SJCRH30 (cell line): ENCODE results near the gene NFIB. TPM values are rescaled to one million over a fixed set of nuclear protein-coding genes. Genes with fewer than 3 reads are reported as not detected.

Experiments used
- DNase-seq, 2 experiments: peaks; one replicate each; pipeline ENCODE4 v3.0.0-alpha.2; 2015 to 2020
- H3K27ac ChIP-seq: fragments of 250-450 bp; sonication (Bioruptor Pico); 2 replicates; pipeline ENCODE4 v1.5.1; 2020; ENCODE audit warnings: mild to moderate bottlenecking, moderate library complexity
- H3K27me3 ChIP-seq: fragments of 250-450 bp; sonication (Bioruptor Pico); 2 replicates; pipeline ENCODE4 v1.5.1; 2020; ENCODE audit warnings: mild to moderate bottlenecking, moderate library complexity
- H3K36me3 ChIP-seq: fragments of 250-450 bp; sonication (Bioruptor Pico); 2 replicates; pipeline ENCODE4 v1.5.1; 2020; ENCODE audit warnings: mild to moderate bottlenecking, moderate library complexity
- H3K4me1 ChIP-seq: fragments of 250-450 bp; sonication (Bioruptor Pico); 2 replicates; pipeline ENCODE4 v1.5.1; 2020; ENCODE audit warnings: mild to moderate bottlenecking, moderate library complexity
- H3K4me3 ChIP-seq: fragments of 250-450 bp; sonication (Bioruptor Pico); 2 replicates; pipeline ENCODE4 v1.5.1; 2020; ENCODE audit warnings: mild to moderate bottlenecking, moderate library complexity
- H3K9me3 ChIP-seq: fragments of 250-450 bp; sonication (Bioruptor Pico); replicated peaks from 2 replicates; pipeline ENCODE4 v1.5.1; 2020; ENCODE audit warnings: mild to moderate bottlenecking, moderate library complexity
- total RNA-seq: library from RNA; depleted of rRNA; stranded (reverse); fragments of >200 nt; shearing (Covaris generic); gene quantifications from 2 replicates; pipeline ENCODE4 v1.2.3, GENCODE V29; 2014

NFIB gene
- total RNA-seq, 1 experiment from 2014 or later, result 48.1 TPM

DNA sequence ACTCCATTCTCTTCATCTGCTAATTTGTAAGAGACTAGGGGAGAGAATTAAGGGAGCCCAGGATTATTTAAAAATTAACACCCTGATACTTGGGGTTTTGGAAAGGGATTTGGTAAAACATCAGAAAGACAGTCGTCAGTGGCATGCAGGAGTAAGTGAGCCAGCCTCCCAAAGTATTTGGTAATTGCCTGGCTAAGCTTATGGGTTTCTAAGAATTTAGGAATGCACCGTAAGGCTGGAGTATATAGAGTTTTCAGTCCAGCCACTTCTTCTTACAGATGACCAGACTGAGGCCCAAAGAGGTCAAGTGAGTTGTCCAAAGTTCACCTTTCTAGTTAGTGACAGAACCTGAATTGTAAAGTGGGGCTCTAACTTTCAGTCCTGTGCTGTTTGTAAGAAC is 25.8 kb upstream of the NFIB start:
- no peak overlapping the region for H3K4me3 ChIP-seq
- H3K4me1 ChIP-seq, result no peaks in the 10 kb centered on the region
- no peaks in the 10 kb centered on the region for H3K36me3 ChIP-seq
- no peak for DNase-seq
- H3K27ac ChIP-seq, result no peak overlapping the region
- no peaks in the 10 kb centered on the region for H3K9me3 ChIP-seq
- H3K27me3 ChIP-seq, result no peaks in the 10 kb centered on the region

DNA sequence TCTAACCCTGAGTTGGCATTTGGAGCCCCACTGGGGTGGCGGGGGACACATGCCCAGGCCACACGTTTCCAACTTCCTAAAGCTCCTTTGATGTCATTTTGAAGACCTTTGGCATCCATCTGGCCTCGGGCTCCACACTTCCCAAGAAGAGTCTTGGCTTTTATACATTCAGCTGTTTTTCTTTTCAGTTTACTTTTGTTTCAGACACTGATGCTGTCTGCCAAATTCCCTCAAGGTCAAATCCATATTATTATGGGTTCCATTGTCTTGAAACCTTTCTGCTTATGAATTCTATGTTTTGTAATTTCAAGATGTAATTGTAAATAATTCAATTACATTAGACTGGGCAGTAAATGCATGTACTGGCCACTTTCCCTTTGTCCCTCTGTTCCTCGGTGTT is 23.7 kb upstream of the NFIB start:
- Histone ChIP-seq H3K4me1 (no peaks in the 10 kb centered on the region), H3K9me3 (no peaks in the 10 kb centered on the region), H3K36me3 (no peaks in the 10 kb centered on the region), H3K27me3 (no peaks in the 10 kb centered on the region), H3K4me3 (no peak overlapping the region), H3K27ac (no peak overlapping the region)
- DNase-seq, result no peak

DNA sequence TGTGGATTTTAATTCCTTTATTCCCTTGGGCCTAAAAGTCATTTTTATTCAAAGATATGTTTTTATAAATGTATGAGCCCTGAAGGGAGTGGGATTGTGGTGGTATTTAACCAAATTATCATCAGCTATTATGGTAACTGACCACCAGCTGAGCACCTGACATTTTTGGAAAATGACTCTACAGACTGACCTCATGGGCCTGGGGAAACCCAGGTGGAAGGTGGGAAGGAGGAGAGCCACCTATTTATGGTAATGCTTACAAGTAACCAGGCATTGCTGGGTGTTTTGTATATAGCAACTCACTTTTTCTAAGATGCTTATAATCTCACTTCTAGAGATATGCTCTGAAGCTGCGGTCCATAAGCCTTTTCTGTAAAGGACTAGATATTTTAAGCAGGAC is 22.3 kb upstream of the NFIB start:
- Histone ChIP-seq H3K4me1 (no peaks in the 10 kb centered on the region), H3K36me3 (no peaks in the 10 kb centered on the region), H3K27ac (no peak overlapping the region), H3K4me3 (no peak overlapping the region), H3K27me3 (no peaks in the 10 kb centered on the region), H3K9me3 (no peaks in the 10 kb centered on the region)
- DNase-seq, result no peak

DNA sequence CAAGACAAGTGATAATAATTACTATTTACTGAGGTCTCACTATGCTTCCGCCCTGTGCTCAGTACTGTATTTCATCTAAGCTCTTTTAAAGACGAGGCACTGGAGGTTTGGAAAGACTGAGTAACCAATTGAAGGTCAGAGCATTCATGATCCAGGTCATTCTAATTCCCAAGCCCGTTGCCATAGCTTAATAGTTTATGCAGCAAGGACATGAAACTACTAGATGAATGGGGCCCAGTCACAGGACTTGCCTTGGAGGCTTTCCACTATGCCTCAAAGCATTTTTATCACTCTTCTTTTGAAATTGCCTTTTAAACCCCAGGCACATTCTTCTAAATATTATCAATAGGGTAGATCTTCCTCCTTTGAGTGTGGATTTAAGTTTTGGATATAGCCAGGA is 17.2 kb upstream of the NFIB start:
- no peaks in the 10 kb centered on the region for H3K27me3 ChIP-seq

DNA sequence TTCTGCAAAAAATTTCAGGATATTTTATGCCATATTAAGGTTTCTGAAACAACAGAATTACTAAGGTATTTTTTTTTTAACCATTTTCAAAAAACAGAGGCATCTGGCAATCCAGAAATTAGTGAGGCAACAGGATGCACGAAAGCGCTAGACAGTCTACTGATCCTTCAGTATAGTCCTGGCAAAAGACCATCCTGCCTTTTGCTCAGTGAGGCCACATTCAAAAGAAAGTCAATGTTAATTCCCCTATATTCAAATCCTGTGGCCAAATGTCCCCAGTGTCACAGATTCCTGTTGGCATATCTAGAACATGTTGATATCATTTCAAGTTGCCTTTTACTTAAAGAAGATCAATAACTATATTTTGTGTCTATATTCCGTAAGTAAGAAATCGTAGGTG is 13.1 kb upstream of the NFIB start:
- Histone ChIP-seq H3K36me3 (no peaks in the 10 kb centered on the region), H3K9me3 (no peaks in the 10 kb centered on the region), H3K4me3 (no peak overlapping the region), H3K4me1 (peaks cover 22% of the 10 kb centered on the region), H3K27me3 (no peaks in the 10 kb centered on the region), H3K27ac (peak overlapping the region; percentile 26; the same call in 1 of the 2 replicates)
- DNase-seq, result no peak

More for the DNA sequence above, 17.2 kb upstream of the NFIB start:
- Histone ChIP-seq H3K36me3 (no peaks in the 10 kb centered on the region), H3K27ac (no peak overlapping the region), H3K9me3 (no peaks in the 10 kb centered on the region), H3K4me1 (peaks cover 14% of the 10 kb centered on the region), H3K4me3 (no peak overlapping the region)
- no peak for DNase-seq

DNA sequence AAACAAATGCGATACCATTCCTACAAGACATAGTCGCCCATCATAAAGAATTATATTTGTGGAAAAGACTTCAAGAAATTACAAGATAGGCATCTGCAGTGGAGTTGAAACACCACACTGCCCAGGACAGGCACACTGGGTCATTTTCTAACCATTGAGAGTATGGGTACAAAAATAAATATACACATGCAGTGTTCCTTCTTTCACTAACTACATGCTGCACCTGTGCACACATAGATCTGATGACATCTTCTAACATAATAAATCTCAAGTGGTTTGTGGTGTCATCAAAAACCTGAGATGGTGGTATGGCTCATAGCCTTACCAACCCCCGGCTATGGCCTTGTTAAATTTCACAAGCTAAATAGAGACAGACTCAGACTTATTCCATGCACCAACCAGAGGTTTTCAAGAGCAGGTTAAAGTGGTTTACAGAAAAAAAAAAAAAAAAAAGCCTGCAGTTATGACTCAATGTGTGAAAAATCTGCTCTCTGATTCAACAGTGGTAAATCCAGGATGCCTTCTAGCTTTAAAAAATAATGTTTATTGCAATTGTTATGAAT is 12.4 kb upstream of the NFIB start:
- DNase-seq, result peak; percentile 75 to 92
- Histone ChIP-seq H3K9me3 (no peaks in the 10 kb centered on the region), H3K27ac (peak overlapping the region; percentile 26; the same call in 1 of the 2 replicates), H3K4me3 (no peak overlapping the region), H3K27me3 (no peaks in the 10 kb centered on the region), H3K4me1 (peaks cover 22% of the 10 kb centered on the region), H3K36me3 (no peaks in the 10 kb centered on the region)

DNA sequence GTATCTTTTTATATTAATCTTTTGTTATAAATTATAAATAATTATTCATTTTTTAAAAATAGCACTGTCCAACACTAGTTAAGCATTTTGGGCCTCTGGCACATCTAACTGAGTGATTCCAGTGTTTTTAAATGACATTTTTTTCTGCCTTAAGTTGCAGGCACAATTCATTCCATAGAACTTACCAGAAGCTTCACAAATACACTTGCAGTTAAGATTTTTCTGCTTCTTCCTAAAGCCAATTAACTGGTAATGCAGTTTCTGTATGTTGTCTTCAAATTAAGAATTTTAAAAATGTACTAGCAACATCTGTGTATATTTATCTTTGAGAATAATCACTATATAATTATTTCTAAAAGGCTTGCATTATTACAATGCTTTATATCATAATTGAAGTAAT is 11.2 kb upstream of the NFIB start:
- no peak overlapping the region for H3K27ac ChIP-seq
- H3K9me3 ChIP-seq, result no peaks in the 10 kb centered on the region
- H3K4me3 ChIP-seq, result no peak overlapping the region
- no peaks in the 10 kb centered on the region for H3K27me3 ChIP-seq
- peaks cover 22% of the 10 kb centered on the region for H3K4me1 ChIP-seq
- no peaks in the 10 kb centered on the region for H3K36me3 ChIP-seq
- no peak for DNase-seq

DNA sequence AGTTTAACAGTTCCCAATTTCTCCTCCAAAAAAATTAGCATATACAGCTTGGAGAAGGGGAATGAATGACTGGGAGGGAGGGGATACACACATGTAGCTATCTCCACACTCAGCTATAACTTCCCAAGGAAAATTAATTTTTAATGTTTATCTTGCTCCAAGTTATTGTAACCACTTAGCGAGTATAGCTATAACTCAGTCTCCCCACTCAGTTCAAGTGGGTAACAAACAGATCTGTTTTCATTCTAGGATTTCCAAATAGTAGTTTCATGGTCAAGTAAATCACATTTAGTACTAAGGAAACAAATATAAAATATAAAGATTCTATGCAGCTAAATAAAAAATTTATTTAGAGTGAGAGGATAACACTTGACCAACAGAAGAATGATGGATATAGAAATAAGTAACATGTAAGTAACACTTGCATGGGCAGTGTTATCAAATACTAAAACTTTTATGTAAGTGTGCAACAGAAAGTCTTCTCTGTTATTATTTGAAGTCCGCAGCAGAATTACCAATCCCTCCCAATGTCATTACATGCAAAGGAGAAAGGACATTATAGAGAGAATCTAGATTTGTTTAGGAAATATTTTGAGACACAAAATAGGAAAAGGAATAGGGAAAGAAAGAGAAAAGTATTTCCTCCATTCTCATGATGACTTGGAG is 10.2 kb upstream of the NFIB start:
- Histone ChIP-seq H3K27ac (peak overlapping the region; percentile 97), H3K4me1 (peaks cover 29% of the 10 kb centered on the region), H3K4me3 (peak overlapping the region; percentile 65), H3K36me3 (no peaks in the 10 kb centered on the region), H3K9me3 (no peaks in the 10 kb centered on the region), H3K27me3 (no peaks in the 10 kb centered on the region)
- DNase-seq, result no peak

DNA sequence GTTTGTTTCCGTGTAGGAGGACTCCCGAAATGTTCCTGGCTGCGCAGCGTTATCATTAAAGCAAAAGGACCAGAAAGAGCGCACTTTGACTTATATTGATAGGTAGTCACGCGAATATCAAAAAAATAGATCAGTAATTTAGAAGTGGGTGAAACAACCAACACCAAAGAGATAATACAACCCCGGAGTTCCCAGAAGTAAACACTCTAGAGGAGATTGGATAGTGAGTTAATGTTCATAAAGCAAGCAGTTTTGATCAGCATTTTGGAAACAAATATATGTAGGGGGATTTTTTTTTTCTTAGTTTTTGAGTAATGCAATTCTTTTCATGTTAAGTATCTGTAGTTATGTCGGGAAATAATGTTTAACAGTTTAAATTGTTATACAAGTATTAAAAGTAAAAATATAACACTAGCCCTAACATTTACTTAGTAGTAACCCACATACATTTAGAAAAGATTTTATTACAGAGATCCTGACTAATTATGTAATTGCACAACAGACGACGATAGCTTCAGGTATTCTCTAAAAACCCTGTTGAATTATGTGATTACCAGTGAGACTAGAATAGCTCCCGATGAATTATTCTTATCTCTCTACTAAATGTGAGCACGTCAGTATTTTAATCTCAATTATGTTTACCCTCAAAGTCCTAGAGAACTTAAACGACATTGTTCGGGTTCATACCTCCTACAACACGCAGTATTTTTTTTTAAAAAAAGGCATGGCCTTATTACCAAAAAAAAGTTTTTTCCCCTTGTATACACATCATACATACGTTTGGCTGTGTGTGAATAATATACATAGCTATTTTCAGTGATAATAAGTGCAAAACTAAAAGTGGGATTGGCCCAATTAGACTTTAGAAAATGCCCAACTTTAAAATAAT is 9.4 kb upstream of the NFIB start:
- H3K4me1 ChIP-seq, result peaks cover 29% of the 10 kb centered on the region
- H3K36me3 ChIP-seq, result no peaks in the 10 kb centered on the region
- no peaks in the 10 kb centered on the region for H3K9me3 ChIP-seq
- H3K27ac ChIP-seq, result peak overlapping the region; percentile 97
- H3K27me3 ChIP-seq, result no peaks in the 10 kb centered on the region
- H3K4me3 ChIP-seq, result peak overlapping the region; percentile 65
- no peak for DNase-seq

DNA sequence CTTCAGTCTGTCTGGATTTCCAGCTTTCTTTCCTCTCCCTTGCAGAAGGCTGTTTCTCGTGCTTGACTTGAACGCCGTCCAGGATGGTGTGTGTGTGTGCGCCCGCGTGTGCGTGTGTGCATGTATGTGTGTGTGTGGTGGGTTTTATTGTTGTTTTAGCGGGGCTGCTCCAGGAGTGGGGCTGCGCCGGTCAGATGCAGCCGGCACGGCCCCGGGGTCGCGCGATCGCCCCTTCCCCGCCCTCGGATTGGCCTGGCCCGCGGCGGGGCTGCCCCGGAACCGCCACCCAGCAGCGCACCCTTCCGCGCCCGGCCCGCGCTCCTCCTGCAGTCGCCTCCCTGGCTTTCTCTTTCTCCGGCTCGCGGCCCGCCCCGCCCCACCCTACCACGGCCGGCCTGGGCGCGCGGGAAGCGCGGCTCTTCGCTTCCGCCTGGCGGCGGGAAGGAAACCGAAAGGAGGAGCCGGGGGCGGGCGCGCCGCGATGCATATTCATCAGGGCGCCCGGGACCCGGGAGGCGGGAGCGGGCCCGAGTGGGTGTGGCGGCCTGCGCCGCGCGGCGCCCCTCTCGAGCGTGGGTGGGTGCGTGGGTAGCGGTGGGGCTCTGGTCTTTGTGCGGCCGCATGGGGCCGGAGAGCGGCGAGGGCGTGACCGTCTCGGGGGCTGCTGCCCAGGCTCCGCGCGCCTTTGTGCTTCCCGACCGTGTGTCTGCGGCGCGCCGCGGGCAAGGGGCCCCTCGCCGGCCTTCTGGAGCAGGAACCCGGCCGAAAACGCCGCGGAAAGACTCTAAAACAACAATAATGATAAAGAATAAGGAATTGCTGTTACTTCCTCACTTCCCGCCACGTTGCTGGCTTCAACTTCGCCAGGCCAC is 8.5 kb upstream of the NFIB start:
- Histone ChIP-seq H3K4me1 (peaks cover 30% of the 10 kb centered on the region), H3K36me3 (no peaks in the 10 kb centered on the region), H3K4me3 (peak overlapping the region; percentile 65), H3K9me3 (no peaks in the 10 kb centered on the region), H3K27ac (peak overlapping the region; percentile 97), H3K27me3 (no peaks in the 10 kb centered on the region)
- peak; percentile 94 for DNase-seq

DNA sequence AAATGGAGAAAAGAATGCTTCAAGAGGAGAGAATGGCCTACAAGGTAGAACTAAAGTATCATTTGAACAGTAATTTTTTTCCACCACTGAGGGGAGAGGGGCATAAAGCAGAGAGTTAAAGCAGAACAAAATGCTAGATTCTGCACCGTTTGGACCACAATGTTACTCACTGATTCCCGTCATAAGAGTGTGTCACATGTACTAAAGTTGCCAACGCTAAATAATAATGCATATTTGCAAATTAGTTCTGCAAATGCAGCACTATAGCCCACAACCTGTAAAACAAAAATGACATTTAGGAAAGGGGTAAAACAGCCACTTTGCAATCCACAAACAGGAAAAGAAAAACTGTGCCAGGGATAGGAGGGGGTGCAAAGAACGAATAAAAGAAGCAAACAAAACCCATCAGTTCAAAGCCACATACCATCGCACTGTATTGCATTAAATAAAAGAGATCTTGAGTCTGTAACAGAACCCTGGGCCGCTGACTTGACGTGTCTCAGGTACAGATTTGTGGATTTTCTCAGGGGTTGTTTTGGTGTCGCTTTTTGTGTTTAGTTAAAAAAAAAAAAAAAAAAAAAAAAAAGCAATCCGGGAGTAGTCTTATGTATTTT is 7.7 kb upstream of the NFIB start:
- H3K9me3 ChIP-seq, result no peaks in the 10 kb centered on the region
- peak overlapping the region; percentile 65 for H3K4me3 ChIP-seq
- peak overlapping the region; percentile 97 for H3K27ac ChIP-seq
- peaks cover 26% of the 10 kb centered on the region for H3K4me1 ChIP-seq
- no peaks in the 10 kb centered on the region for H3K36me3 ChIP-seq
- peak in 1 of 2 experiments; percentile 40 for DNase-seq
- no peaks in the 10 kb centered on the region for H3K27me3 ChIP-seq

DNA sequence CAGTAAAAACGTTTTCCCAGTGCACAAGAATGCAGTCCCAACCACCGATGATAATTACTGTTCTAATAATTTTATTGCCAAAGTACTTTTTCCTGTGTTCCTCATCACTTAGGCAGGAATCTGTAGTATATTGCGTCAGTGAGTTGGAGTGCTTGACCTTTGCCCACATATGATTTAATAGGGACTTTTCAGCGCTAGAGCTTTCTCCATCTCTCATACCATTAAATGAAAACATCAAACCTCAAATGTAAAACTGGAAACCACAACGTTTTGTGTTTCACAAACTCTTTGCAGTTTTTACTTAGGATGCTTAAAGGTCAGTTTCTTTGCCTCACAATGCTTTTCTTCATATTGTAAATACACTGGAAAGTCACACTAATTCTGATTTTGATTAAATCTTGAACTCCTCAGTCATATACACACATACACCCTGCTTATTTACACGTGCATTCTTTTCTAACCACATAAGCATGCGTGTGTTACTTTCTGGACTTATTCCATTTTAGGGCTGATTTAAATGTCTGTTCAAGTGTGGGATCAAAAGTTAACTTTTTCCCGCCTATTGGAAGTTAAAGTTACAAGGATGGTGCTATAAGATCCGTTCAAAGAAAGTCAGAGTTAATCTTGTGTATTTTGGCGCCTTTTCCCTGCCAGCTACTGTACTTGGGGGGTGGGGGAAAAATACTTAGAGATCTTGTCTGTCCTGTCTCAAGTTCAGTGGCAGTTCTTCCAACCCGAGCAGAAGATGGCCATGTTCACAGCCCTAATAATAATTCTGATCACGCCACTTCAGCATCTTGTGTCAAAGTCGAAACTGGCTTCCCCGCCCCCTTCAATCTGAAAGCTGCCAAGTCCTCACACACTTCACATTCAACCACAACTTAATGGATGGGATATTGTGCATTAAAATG is 6.6 kb upstream of the NFIB start:
- H3K27me3 ChIP-seq, result no peaks in the 10 kb centered on the region
- peaks cover 21% of the 10 kb centered on the region for H3K4me1 ChIP-seq
- DNase-seq, result peak; percentile 65 to 72
- H3K9me3 ChIP-seq, result no peaks in the 10 kb centered on the region
- H3K36me3 ChIP-seq, result no peaks in the 10 kb centered on the region
- peak overlapping the region; percentile 65 for H3K4me3 ChIP-seq
- peak overlapping the region; percentile 97 for H3K27ac ChIP-seq

DNA sequence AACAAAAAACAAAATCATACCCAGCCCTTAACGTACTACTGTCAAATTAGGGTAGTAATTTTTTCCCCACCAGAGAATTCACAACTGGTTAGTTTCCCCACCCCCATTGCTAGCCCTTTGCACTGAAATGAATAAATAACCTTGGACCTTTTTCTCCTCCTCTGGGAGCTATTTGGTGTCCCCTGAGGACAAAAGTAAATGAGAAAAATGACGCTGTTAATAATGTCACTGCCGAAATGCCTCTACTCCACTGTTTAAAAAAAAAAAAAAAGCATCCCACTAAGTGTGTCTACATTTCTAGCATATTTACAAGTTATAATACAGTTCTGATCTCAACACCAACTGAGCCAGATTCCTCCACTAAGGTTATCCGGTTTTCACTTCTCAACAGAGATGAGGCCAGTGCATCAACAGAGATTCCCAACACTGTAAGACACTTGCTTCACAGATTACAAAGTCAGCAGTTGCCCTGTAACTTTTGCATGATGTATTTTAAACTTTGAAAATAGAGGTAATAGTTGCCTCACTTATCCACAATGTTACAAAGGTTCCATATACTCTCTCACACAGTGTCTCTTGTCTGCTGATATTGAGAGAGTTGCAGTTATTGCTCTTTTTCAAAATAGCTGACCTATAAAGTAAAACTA is 5.1 kb upstream of the NFIB start:
- H3K27me3 ChIP-seq, result no peaks in the 10 kb centered on the region
- peak overlapping the region; percentile 97 for H3K27ac ChIP-seq
- H3K9me3 ChIP-seq, result no peaks in the 10 kb centered on the region
- H3K4me1 ChIP-seq, result peaks cover 17% of the 10 kb centered on the region
- H3K4me3 ChIP-seq, result peak overlapping the region; percentile 65; the same call in 1 of the 2 replicates
- DNase-seq, result no peak
- no peaks in the 10 kb centered on the region for H3K36me3 ChIP-seq
